DMS 273 treated with DMSO at 0.1 percent for 48 hours (cell line): Measurements from ENCODE around the gene TRIM9.

Source experiments
- DNase-seq: peaks from one replicate; lab custom pipeline; 2025; lab: John Stamatoyannopoulos, UW

TRIM9 gene

DNA sequence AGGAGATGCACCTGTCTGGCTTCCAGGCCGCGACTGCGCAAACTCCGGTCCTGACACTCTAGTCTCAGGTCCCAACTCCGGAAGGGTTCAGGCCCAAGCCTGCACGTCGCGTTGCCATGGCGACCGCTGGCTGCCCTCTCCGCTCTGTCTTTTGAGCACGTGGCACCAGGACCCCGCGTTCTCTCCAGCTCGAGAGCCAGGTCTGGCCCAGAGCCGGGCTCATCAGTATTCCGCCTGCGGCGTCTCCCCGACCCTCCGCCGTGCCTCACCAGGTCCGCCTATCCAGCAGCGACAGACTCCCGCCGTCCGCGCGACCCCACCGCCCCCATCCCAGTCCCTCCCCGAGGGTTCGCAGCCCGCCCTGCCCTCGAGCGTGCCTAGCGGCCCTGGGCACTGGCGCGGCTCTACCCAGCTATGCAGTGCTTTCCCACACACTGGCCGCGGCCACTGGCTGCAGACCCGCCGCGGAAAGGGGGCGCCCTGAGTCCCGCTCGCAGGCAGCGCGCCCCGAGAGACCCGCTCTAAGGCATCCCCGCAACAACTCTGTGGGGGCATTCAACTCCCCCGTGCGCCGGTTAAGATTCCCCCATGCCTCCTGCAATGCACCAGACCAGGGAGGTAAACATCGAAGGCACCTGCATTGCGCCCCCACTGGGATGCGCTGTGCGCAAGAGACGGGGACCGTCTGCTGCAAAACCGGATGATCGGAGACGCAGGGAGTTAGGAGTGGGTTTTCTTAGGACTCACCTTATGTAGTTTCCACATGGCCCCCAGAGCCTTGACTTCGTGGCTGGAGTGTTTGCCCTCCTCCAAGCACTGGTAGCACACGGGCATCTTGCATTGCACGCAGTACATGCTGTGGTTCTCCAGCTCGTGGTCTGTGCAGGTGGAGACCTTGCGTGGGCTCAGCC lies 1.3 kb downstream of the TRIM9 start:
- DNase-seq, result peak; percentile 45

- no peak for DNase-seq
These were observed 1.9 kb downstream of the TRIM9 start for GRCh38 chr14:51092965-51093364.

- DNase-seq, result no peak
These were observed 5.6 kb downstream of the TRIM9 start for GRCh38 chr14:51089278-51089677.

GRCh38 chr14:51087031-51087441 lies 7.9 kb downstream of the TRIM9 start:
- DNase-seq, result no peak

GRCh38 chr14:51086044-51086443 lies 8.9 kb downstream of the TRIM9 start:
- no peak for DNase-seq

DNA sequence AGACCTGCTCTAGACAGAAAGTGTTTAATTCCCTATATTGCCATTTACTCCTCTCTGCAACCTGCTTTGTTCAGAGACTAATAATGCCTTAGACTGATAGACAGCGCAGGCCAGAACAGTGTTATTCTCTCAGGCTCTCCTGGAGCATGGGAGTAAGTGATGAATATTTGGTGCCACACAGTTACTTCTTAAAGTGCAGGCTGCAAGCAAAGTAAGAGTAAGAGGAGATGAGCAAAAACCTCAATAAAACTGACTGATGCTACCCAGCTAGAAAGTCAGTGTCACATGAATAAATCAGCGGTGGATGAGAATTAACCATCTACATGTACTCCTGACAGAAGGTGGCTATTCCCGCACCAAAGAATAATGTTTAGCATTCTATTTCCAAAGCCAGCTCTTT lies 9.9 kb downstream of the TRIM9 start:
- no peak for DNase-seq

DNA sequence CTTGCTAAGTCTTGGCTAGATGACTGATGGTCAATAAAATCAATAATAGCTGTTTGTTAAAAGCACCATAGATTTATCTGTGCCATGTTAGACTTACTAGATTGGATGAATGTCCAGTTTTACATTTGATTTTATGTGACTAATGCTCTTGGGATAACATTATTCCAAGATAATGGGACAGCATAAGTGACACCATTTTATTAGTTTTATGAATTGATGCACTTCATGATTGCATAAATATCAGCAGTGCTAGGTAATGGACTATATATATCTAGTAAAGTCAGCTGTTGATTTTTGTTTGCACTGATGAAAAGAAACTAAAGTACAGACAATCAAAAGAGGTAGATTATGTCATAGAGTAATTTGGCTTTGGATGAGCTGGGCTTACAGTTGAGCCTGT lies 10.4 kb downstream of the TRIM9 start:
- DNase-seq, result no peak

- DNase-seq, result no peak
These were observed 12.6 kb downstream of the TRIM9 start for GRCh38 chr14:51082349-51082748.

DNA sequence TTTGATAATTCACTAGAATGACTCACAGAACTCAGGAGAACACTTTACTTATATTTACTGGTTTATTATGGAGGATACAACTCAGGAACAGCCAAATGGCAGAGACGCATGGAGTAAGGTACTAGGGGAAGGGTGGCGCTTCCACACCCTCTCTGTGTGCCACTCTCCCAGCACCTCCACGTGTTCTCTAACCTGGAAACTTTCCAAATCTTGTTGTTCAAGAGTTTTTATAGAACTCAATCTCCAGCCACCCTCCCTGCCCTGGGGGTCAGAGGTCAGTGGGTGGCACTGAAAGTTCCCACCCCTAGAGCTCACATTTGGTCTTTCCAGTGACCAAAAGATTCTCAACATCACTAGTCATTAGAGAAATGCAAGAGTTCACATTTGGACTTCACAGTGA lies 13.2 kb downstream of the TRIM9 start:
- DNase-seq, result no peak

- DNase-seq, result no peak
These were observed 13.7 kb downstream of the TRIM9 start for GRCh38 chr14:51081209-51081608.

DNA sequence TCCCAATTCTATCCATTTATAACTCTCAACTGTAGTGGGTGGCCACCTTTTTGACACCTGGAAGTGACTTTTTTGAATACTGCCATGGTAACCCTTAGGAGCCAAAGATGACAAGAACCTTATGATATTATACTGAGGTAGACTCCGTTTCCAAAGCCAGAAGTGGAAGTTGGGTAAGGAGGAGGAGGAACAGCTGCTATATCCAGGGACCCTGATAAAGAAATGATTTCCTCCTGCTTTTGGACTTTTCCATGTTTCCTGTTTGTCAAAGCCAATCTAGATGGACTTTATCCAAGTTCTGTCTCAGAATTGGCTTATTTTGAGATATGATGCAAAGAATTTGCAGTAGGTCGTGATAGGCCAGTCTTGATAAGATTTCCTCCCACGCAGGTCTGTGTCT lies 14.3 kb downstream of the TRIM9 start:
- no peak for DNase-seq

DNA sequence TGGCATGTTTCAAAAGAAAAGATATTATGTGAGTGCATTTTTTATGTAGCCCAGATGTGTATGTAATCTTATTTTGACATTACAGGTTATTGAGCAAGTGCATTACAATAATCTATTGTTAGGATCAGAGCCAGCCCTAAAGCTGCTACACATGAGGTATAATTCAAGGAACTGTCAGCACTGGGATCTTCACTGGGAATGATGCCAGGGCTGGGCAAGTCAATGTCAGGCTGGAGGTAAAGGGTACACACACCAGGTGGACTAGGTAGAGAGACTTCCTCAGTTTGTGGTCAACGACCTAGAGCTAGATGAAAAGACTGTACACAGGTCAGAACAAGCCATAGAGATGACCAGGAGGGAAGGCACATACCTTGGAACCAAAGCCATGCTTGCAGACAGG lies 15.4 kb downstream of the TRIM9 start:
- no peak for DNase-seq

DNA sequence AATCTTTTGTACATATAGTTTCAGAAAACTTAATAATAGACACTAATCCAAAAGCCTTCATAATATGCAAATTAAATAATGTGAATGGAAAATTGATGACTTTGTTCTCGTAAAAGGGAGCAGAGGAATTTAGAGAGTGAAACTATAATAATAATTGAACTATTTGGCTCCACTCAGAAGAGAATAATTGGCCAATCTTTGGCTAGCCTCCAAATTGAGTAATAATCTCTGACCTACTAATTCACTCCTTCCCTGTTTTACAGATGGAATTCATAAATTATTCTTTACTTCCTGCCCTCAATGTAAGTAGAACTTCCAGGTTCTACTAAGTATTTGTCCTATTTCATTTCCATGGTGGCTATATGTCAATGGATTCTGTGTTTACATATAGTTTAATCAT lies 15.8 kb downstream of the TRIM9 start:
- no peak for DNase-seq

DNA sequence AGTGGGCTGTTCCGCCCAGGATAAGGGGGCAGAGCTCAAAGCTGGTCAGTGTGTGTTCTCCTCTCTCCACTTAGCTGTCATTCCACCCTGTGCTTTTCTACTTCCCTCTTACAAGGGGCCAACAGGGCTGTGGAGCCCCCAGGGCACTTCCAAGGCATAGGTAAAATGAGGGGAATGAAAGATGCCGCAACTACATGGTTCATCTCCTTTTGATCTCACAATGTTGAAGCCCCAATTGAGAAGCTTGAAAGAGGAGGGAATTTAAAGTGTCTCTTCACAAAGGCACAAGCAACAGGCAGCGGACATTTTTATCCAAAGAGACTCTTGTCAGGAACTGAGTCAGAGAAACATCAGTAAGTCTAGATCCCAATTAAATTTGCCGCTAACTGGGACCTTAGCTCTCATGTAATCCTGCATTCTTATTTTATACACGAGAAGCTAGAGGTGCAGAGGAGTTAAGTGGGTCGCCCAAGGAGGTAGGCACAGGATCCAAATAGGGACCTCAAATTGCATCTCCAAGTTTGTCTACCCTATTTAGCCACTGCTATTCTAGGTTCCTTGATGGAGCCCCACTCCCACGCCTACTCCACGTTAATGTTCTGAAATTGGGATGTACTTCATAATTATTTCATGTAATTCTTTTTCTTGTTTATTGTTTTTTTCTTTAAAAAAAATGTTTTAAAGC lies 20.1 kb downstream of the TRIM9 start:
- no peak for DNase-seq

DNA sequence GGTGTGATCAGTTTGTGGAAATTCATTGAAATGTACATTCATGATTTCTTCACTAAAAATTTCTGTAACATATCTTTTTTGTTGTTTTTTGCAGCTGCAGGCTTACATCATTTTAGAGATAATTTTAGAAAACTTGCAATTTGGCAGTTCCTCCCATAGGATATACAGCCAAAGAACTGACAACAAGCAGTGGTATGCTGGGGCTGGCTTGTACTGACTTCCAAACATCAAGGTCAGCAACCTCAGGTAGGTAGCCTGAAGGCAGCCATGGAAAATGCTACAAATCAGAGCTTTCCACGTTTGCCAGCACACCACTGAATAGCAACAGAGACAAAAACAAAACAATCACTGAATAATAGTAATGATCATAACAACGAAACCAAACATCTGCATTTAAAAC lies 21.2 kb downstream of the TRIM9 start:
- no peak for DNase-seq

- no peak for DNase-seq
These were observed 21.9 kb downstream of the TRIM9 start for GRCh38 chr14:51072976-51073375.

GRCh38 chr14:51071857-51072256 lies 23.0 kb downstream of the TRIM9 start:
- no peak for DNase-seq

GRCh38 chr14:51070726-51071125 lies 24.2 kb downstream of the TRIM9 start:
- DNase-seq, result no peak

GRCh38 chr14:51069055-51069454 lies 25.9 kb downstream of the TRIM9 start:
- DNase-seq, result no peak

GRCh38 chr14:51068268-51068667 lies 26.6 kb downstream of the TRIM9 start:
- DNase-seq, result no peak

DNA sequence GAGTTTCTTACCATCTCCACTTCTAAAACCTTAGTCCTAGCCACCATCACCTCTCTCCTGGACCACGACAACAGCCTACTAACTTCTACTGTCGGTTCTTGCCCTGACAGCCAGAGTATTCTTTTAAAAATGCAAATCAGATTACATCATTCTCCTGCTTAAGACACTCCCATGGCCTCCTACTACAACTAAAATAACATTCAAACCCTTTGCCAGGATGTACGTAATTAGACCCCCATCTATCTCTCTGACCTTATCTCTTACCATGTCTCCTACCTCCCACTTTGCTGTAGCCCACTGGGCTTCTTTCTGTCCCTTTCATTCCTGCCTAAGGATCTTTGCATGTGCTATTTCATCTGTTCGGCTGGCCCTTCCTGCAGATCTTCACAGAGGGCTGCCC lies 27.6 kb downstream of the TRIM9 start:
- DNase-seq, result no peak

DNA sequence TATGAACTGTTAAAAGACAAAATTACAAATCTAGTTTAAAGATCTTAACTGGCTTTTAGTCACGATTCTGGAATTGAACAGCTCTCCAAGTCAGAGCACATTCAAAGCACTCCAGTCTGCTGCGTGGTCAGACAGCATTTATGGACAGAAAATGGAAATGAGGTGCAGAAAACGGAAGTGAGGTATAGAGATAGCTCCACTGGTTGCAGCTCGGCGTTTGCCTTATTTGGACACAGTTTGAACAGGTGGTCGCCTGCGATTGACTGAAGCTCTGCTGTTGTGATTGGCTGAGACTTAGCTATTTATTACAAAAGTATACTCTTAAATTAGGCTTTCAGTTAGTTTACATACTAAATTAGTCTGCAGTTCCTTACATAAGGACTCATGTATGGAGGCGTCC lies 28.3 kb downstream of the TRIM9 start:
- DNase-seq, result no peak

DNA sequence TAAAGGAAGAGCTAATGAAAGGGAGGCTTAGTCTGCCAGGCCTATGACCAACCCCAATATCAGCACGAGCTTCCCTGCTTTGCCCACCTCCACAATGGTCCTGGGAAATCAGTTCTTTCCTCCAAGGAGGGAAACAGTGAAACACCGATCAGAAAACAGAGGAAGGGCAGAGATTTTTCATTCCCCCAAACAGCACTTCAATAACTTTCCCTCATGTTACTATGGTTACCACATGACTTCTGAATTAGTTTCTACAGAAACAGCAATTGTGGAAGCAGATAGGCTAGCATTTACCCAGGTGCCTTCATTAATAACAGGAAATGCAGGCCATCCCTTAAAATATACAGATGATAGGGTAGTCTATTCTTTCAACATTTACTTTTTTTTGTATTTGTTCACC lies 35.9 kb downstream of the TRIM9 start:
- DNase-seq, result no peak

DNA sequence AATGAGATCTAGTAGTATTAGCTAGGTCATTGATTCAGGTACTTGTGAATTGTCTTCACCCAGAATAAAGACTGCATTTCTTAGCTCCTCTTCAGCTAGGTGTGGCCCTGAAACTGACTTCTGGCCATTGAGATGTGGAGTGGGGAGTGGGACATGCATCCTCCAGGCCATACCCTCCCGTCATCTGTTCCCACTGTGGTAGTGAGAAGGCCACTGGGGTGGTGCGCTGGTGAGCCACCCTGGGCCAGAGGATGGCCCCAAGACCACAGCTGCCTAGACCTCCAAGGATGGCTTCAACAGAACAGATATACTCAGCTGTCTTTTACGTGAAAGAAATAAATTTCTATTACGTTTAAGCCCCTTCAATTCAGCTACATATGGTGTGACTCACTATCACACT lies 36.5 kb downstream of the TRIM9 start:
- no peak for DNase-seq
